C4-2B (cell line): Measurements from ENCODE around the gene SDE2.
"Not testable (repeated sequence)": the region's sequence is repeated elsewhere in the genome, so short reads cannot be mapped to it uniquely, and the experiment has no call there.

ENCODE experiments used
- ZFX ChIP-seq: fragments of 450-650 bp; IDR thresholded peaks from 2 replicates; pipeline ENCODE4 v1.6.1; 2017
- TF ChIP-seq, protein P1 (sequence below): fragments of 450-650 bp; conservative IDR thresholded peaks from 2 replicates; pipeline ENCODE4 v1.5.1; 2017; ENCODE audit warnings: mild to moderate bottlenecking

DNA sequence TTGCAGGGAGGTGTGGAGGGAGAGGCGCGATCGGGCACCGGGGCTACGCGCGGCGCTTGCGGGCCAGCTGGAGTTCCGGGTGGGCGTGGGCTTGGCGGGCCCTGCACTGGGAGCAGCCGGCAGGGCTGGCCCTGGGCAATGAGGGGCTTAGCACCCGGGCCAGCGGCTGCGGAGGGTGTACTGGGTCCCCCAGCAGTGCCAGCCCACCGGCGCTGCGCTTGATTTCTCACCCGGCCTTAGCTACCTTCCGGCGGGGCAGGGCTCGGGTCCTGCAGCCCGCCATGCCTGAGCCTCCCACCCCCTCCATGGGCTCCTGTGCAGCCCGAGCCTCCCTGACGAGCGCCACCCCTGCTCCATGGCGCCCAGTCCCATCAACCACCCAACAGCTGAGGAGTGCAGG lies 29.4 kb downstream of the SDE2 start:
- TF ChIP-seq, protein P1, sequence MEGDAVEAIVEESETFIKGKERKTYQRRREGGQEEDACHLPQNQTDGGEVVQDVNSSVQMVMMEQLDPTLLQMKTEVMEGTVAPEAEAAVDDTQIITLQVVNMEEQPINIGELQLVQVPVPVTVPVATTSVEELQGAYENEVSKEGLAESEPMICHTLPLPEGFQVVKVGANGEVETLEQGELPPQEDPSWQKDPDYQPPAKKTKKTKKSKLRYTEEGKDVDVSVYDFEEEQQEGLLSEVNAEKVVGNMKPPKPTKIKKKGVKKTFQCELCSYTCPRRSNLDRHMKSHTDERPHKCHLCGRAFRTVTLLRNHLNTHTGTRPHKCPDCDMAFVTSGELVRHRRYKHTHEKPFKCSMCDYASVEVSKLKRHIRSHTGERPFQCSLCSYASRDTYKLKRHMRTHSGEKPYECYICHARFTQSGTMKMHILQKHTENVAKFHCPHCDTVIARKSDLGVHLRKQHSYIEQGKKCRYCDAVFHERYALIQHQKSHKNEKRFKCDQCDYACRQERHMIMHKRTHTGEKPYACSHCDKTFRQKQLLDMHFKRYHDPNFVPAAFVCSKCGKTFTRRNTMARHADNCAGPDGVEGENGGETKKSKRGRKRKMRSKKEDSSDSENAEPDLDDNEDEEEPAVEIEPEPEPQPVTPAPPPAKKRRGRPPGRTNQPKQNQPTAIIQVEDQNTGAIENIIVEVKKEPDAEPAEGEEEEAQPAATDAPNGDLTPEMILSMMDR: not testable (repeated sequence)
- not testable (repeated sequence) for TF ChIP-seq ZFX
